Ishikawa (cell line): ENCODE measurements around the gene AP3B1.

Experiments
- CEBPB ChIP-seq: IDR thresholded peaks from 2 replicates; pipeline ENCODE4 v1.6.1; 2012
- CREB1 ChIP-seq: IDR thresholded peaks from 2 replicates; pipeline ENCODE4 v1.6.1; 2012; ENCODE audit warnings: low read depth
- EGR1 ChIP-seq: IDR thresholded peaks from 2 replicates; pipeline ENCODE4 v1.6.1; 2012
- EP300 ChIP-seq: IDR thresholded peaks from 2 replicates; pipeline ENCODE4 v1.6.1; 2012; ENCODE audit warnings: borderline replicate concordance
- FOXM1 ChIP-seq: IDR thresholded peaks from 2 replicates; pipeline ENCODE4 v1.6.1; 2012; ENCODE audit warnings: low read depth, borderline replicate concordance
- NFIC ChIP-seq: IDR thresholded peaks from 2 replicates; pipeline ENCODE4 v1.6.1; 2012
- RAD21 ChIP-seq: IDR thresholded peaks from 2 replicates; pipeline ENCODE4 v1.6.1; 2012; ENCODE audit warnings: low read depth
- TAF1 ChIP-seq: IDR thresholded peaks from 2 replicates; pipeline ENCODE4 v1.6.1; 2012; ENCODE audit warnings: low read depth, mild to moderate bottlenecking
- TCF12 ChIP-seq: IDR thresholded peaks from 2 replicates; pipeline ENCODE4 v1.6.1; 2012; ENCODE audit warnings: low read depth
- TEAD4 ChIP-seq: IDR thresholded peaks from 2 replicates; pipeline ENCODE4 v1.6.1; 2012
- YY1 ChIP-seq: IDR thresholded peaks from 2 replicates; pipeline ENCODE4 v1.6.1; 2012; ENCODE audit warnings: low read depth
- ZBTB7A ChIP-seq: IDR thresholded peaks from 2 replicates; pipeline ENCODE4 v1.6.1; 2012; ENCODE audit warnings: low read depth
- TF ChIP-seq, protein P1 (sequence below): IDR thresholded peaks from 2 replicates; pipeline ENCODE4 v1.6.1; 2012; ENCODE audit warnings: low read depth, mild to moderate bottlenecking
- TF ChIP-seq, protein P2 (sequence below): IDR thresholded peaks from 2 replicates; pipeline ENCODE4 v1.6.1; 2012
- TF ChIP-seq, protein P3 (sequence below): IDR thresholded peaks from 2 replicates; pipeline ENCODE4 v1.6.1; 2012

AP3B1 gene

DNA sequence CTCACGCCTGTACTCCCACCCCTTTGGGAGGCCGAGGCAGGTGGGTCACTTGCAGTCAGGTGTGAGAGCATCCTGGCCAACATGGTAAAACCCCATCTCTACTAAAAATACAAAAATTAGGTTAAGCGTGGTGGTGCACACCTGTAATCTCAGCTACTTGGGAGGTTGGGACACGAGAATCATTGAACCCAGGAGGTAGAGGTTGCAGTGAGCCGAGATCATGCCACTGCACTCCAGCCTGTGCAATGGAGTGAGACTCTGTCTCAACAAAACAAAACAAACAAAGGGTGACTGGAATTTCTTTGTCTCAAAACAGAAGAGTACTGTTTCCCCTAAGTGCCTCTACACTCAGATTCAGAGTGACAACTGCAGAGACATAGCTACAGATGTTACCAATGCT, 116.1 kb downstream of the AP3B1 start:
- no peak for TF ChIP-seq EGR1
- TF ChIP-seq YY1: no peak
- TF ChIP-seq TEAD4: no peak
- TF ChIP-seq EP300: no peak
- no peak for TF ChIP-seq RAD21
- TF ChIP-seq NFIC: no peak
- TF ChIP-seq FOXM1: no peak

DNA sequence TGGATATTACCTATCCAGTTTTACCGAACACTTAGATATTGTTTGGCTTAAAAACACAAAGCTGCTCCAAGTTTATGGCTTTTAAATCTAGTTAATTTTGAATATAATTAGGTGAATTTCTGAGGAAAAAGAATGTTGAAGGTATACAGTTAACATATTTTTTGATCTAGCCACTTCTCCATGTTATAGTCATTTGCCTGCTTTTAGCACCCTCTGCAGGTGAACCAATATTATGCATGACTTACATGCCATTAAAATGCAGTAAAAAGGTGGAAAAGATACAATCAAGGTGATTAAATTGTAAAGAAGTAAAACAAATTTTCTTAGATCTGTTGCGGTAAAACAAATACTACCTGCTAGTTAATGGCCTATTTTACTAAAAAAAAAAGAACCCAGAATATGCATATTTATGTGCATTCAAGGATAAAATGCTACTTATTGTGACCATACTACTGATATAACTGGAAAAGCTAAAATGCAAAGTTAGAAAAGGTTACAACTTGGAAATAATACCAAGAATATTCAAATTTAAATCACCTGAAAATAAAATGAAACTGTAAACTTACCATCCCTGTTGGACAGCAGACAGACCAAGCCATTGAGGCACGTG, 132.1 kb downstream of the AP3B1 start:
- TF ChIP-seq RAD21 (peak; percentile 69), CEBPB (no peak), CREB1 (no peak), EP300 (no peak), FOXM1 (no peak), TAF1 (no peak)

DNA sequence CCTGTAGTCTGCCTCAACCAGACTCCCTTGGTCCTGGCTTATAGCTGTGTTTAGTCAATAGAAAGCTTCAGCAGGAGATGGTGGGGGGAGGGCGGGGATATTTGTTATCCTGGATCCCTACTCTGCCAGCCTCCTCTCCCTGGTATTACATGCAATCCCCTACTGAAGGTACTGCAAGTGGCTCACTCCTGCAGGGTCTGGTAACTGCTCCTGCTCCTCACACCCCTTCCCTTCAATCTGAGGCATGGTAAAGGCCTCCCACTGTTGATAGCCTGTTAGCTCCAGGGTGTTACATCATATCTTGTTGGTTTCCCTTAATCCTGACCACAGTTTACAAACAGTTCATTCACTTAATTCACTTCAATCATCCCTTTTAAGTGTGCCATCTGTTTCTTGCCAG, 137.5 kb downstream of the AP3B1 start:
- no peak for TF ChIP-seq FOXM1

DNA sequence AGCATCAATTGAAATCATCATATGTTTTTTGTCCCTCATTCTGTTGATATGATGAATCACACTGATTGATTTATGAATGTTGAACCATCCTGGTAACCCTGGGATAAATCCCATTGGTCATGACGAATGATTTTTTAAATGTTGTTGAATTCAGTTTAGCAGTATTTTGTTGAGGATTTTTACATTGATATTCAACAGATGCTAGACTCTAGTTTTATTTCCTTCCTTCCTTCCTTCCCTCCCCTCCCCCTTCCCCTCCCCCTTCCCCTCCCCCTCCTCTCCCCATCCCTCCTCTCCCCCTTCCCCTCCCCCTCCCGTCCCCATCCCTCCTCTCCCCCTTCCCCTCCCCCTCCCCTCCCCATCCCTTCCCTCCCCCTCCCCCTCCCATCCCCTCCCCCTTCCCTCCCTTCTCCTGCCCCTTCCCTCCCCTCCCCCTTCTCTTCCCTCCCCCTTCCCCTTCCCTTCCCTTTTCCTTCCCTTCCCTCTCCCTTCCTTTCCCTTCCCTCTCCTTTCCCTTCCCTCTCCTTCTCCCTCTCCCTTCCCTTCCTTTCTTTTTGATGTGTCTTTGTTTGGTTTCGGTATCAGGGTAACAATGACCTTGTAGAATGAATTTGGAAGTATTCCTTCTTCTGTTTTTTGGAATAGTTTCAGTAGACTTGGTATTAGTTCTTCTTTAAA, 142.8 kb downstream of the AP3B1 start:
- TF ChIP-seq, protein P1, sequence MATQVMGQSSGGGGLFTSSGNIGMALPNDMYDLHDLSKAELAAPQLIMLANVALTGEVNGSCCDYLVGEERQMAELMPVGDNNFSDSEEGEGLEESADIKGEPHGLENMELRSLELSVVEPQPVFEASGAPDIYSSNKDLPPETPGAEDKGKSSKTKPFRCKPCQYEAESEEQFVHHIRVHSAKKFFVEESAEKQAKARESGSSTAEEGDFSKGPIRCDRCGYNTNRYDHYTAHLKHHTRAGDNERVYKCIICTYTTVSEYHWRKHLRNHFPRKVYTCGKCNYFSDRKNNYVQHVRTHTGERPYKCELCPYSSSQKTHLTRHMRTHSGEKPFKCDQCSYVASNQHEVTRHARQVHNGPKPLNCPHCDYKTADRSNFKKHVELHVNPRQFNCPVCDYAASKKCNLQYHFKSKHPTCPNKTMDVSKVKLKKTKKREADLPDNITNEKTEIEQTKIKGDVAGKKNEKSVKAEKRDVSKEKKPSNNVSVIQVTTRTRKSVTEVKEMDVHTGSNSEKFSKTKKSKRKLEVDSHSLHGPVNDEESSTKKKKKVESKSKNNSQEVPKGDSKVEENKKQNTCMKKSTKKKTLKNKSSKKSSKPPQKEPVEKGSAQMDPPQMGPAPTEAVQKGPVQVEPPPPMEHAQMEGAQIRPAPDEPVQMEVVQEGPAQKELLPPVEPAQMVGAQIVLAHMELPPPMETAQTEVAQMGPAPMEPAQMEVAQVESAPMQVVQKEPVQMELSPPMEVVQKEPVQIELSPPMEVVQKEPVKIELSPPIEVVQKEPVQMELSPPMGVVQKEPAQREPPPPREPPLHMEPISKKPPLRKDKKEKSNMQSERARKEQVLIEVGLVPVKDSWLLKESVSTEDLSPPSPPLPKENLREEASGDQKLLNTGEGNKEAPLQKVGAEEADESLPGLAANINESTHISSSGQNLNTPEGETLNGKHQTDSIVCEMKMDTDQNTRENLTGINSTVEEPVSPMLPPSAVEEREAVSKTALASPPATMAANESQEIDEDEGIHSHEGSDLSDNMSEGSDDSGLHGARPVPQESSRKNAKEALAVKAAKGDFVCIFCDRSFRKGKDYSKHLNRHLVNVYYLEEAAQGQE: no peak
- TF ChIP-seq, protein P2, sequence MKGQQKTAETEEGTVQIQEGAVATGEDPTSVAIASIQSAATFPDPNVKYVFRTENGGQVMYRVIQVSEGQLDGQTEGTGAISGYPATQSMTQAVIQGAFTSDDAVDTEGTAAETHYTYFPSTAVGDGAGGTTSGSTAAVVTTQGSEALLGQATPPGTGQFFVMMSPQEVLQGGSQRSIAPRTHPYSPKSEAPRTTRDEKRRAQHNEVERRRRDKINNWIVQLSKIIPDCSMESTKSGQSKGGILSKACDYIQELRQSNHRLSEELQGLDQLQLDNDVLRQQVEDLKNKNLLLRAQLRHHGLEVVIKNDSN: no peak
- no peak for TF ChIP-seq TCF12
- no peak for TF ChIP-seq CEBPB
- no peak for TF ChIP-seq ZBTB7A

DNA sequence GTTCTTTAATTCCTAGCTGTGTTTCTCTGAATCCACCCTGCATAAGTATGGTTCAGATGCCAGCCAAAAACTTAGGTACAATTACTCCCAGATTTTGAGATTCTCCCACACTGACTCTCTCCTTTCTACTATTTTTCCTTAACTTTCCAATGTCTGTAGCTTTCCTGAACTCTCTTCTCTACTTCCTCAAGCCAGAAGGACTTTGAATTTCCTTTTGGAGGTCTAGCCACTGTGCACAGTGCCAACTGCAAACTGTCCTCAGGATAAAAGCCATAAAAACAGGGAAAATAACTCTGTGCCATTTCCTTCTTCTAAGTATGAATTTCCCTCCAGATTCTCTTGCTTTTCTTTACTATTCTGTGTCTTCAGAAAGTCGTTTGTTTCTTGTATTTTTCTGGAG, 157.2 kb downstream of the AP3B1 start:
- TF ChIP-seq ZBTB7A (no peak), EGR1 (no peak), TCF12 (no peak), NFIC (no peak), YY1 (no peak)
- TF ChIP-seq, protein P3, sequence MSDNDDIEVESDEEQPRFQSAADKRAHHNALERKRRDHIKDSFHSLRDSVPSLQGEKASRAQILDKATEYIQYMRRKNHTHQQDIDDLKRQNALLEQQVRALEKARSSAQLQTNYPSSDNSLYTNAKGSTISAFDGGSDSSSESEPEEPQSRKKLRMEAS: no peak
- TF ChIP-seq, protein P2: no peak

DNA sequence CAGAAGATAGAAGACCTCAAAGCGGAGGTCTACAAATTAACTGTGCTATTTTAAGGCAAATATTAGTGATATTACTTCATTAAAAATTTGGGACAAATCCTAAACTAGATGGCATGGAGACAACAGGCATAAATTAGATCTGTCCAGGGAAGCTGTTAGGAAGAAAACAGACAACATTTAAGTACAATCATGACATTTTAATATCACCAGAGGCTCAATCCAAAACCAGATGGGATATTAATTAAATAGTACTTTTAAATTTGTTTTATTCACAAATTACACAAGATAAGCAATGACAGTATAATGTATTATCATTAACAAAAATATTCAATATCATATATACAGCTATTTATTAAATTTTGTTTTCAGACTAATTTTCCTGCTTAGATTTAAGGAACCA, 161.1 kb downstream of the AP3B1 start:
- no peak for TF ChIP-seq EP300
- TF ChIP-seq RAD21: no peak
- TF ChIP-seq TEAD4: no peak
- TF ChIP-seq NFIC: no peak
- TF ChIP-seq, protein P1: no peak
- TF ChIP-seq, protein P2: no peak
- TF ChIP-seq FOXM1: no peak

DNA sequence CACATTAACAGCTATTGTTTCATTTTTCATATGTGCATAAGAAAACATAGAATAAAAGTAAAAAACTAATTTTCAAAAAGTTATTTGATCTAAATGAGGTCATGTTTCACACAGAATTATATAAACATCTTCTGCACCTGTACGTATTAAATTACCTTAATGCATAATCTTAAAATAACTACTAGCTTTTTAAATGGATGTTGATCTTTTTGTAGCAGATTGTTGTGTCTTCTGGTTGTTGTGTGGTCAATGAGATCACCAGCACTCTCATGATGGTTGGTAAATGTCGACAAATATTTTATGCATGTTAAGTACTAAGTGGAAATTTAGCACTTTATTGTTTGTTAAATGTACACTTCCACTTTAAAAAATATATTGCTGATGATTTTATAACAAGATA, 162.0 kb downstream of the AP3B1 start:
- TF ChIP-seq CREB1: no peak
